IPS-18c (cell line): ENCODE measurements around the gene BCAS3.
"Not testable (repeated sequence)": the region's sequence is repeated elsewhere in the genome, so short reads cannot be mapped to it uniquely, and the experiment has no call there.

Experiments
- H3K4me3 ChIP-seq: 2 replicates; pipeline ENCODE4 v1.7.0; 2013; ENCODE audit warnings: low read depth, mild to moderate bottlenecking, low read length, moderate library complexity; ENCODE audit not compliant: insufficient read depth
- H3K9me3 ChIP-seq: one replicate; pipeline ENCODE4 v1.6.1; 2013; ENCODE audit warnings: mild to moderate bottlenecking, low read length, moderate library complexity; ENCODE audit not compliant: control insufficient read depth, insufficient read depth

BCAS3 gene

GRCh38 chr17:60756798-60757197 is 79.1 kb downstream of the BCAS3 start:
- H3K4me3 ChIP-seq, H3K9me3 ChIP-seq: not testable (repeated sequence)

- Histone ChIP-seq H3K4me3 (no peak overlapping the region), H3K9me3 (no peaks in the 10 kb centered on the region)
Measured at GRCh38 chr17:60757437-60757836, 79.8 kb downstream of the BCAS3 start.

GRCh38 chr17:60759756-60760155 is 82.1 kb downstream of the BCAS3 start:
- Histone ChIP-seq H3K9me3 (no peaks in the 10 kb centered on the region), H3K4me3 (no peak overlapping the region)

- not testable (repeated sequence) for H3K4me3 ChIP-seq
Measured at GRCh38 chr17:60761301-60761700, 83.7 kb downstream of the BCAS3 start.

GRCh38 chr17:60766778-60767190 is 89.1 kb downstream of the BCAS3 start:
- Histone ChIP-seq H3K4me3 (no peak overlapping the region), H3K9me3 (peaks cover 14% of the 10 kb centered on the region)

More at GRCh38 chr17:60761301-60761700, 83.7 kb downstream of the BCAS3 start:
- H3K9me3 ChIP-seq = not testable (repeated sequence)

- no peak overlapping the region for H3K4me3 ChIP-seq
- peaks cover 14% of the 10 kb centered on the region for H3K9me3 ChIP-seq
Measured at GRCh38 chr17:60767744-60768308, 90.2 kb downstream of the BCAS3 start.

- Histone ChIP-seq H3K4me3 (no peak overlapping the region), H3K9me3 (peaks cover 14% of the 10 kb centered on the region)
Measured at GRCh38 chr17:60769327-60769726, 91.7 kb downstream of the BCAS3 start.

GRCh38 chr17:60770946-60771422 is 93.3 kb downstream of the BCAS3 start:
- H3K9me3 ChIP-seq = peaks cover 14% of the 10 kb centered on the region
- H3K4me3 ChIP-seq = no peak overlapping the region

GRCh38 chr17:60771621-60772020 is 94.0 kb downstream of the BCAS3 start:
- H3K9me3 ChIP-seq = peaks cover 11% of the 10 kb centered on the region
- H3K4me3 ChIP-seq = not testable (repeated sequence)

- H3K4me3 ChIP-seq = no peak overlapping the region
- H3K9me3 ChIP-seq = no peaks in the 10 kb centered on the region
Measured at GRCh38 chr17:60773552-60773951, 95.9 kb downstream of the BCAS3 start.

- no peaks in the 10 kb centered on the region for H3K9me3 ChIP-seq
Measured at GRCh38 chr17:60781880-60782412, 104.3 kb downstream of the BCAS3 start.

GRCh38 chr17:60782742-60783141 is 105.1 kb downstream of the BCAS3 start:
- Histone ChIP-seq H3K9me3 (no peaks in the 10 kb centered on the region), H3K4me3 (no peak overlapping the region)

More at GRCh38 chr17:60781880-60782412, 104.3 kb downstream of the BCAS3 start:
- H3K4me3 ChIP-seq = no peak overlapping the region

GRCh38 chr17:60790205-60790604 is 112.6 kb downstream of the BCAS3 start:
- no peak overlapping the region for H3K4me3 ChIP-seq
- no peaks in the 10 kb centered on the region for H3K9me3 ChIP-seq

GRCh38 chr17:60792250-60792898 is 114.7 kb downstream of the BCAS3 start:
- no peaks in the 10 kb centered on the region for H3K9me3 ChIP-seq
- H3K4me3 ChIP-seq = no peak overlapping the region

GRCh38 chr17:60798576-60798975 is 120.9 kb downstream of the BCAS3 start:
- Histone ChIP-seq H3K4me3 (no peak overlapping the region), H3K9me3 (no peaks in the 10 kb centered on the region)

- no peaks in the 10 kb centered on the region for H3K9me3 ChIP-seq
- H3K4me3 ChIP-seq = no peak overlapping the region
Measured at GRCh38 chr17:60802377-60802776, 124.7 kb downstream of the BCAS3 start.

- Histone ChIP-seq H3K9me3 (no peaks in the 10 kb centered on the region), H3K4me3 (no peak overlapping the region)
Measured at GRCh38 chr17:60803059-60803458, 125.4 kb downstream of the BCAS3 start.

- Histone ChIP-seq H3K9me3 (no peaks in the 10 kb centered on the region), H3K4me3 (no peak overlapping the region)
Measured at GRCh38 chr17:60804831-60805230, 127.2 kb downstream of the BCAS3 start.
